Effector memory CD4-positive, alpha-beta T cell (primary cell): ENCODE data around the gene GTF3C5.
"Not testable (repeated sequence)": the region's sequence is repeated elsewhere in the genome, so short reads cannot be mapped to it uniquely, and the experiment has no call there.

Source experiments
- DNase-seq, 3 donors: peaks; one replicate each; pipeline ENCODE4 v3.0.0-alpha.2; 2020
- H3K27ac ChIP-seq: 2 replicates; pipeline ENCODE4 v1.7.0; 2013; ENCODE audit warnings: mild to moderate bottlenecking, low read length, moderate library complexity; ENCODE audit not compliant: insufficient read depth, poor library complexity, severe bottlenecking
- H3K27me3 ChIP-seq: replicated peaks from 2 replicates; pipeline ENCODE4 v1.7.0; 2013; ENCODE audit warnings: mild to moderate bottlenecking, low read length; ENCODE audit not compliant: insufficient read depth, control insufficient read depth, poor library complexity, severe bottlenecking
- H3K36me3 ChIP-seq: 2 replicates; pipeline ENCODE4 v1.7.0; 2013; ENCODE audit warnings: mild to moderate bottlenecking, low read length, moderate library complexity; ENCODE audit not compliant: control insufficient read depth, insufficient read depth
- H3K4me1 ChIP-seq: 2 replicates; pipeline ENCODE4 v1.7.0; 2013; ENCODE audit warnings: low read length, mild to moderate bottlenecking; ENCODE audit not compliant: control insufficient read depth, insufficient read depth, poor library complexity, severe bottlenecking
- H3K4me3 ChIP-seq: 2 replicates; pipeline ENCODE4 v1.7.0; 2013; ENCODE audit warnings: low read length, low read depth, mild to moderate bottlenecking; ENCODE audit not compliant: insufficient read depth, poor library complexity, severe bottlenecking
- H3K9me3 ChIP-seq: 2 replicates; pipeline ENCODE4 v1.7.0; 2013; ENCODE audit warnings: mild to moderate bottlenecking, low read length, moderate library complexity; ENCODE audit not compliant: control insufficient read depth

The GTF3C5 gene

GRCh38 chr9:133027134-133027533, 3.7 kb upstream of the GTF3C5 start:
- no peaks in the 10 kb centered on the region for H3K9me3 ChIP-seq

DNA sequence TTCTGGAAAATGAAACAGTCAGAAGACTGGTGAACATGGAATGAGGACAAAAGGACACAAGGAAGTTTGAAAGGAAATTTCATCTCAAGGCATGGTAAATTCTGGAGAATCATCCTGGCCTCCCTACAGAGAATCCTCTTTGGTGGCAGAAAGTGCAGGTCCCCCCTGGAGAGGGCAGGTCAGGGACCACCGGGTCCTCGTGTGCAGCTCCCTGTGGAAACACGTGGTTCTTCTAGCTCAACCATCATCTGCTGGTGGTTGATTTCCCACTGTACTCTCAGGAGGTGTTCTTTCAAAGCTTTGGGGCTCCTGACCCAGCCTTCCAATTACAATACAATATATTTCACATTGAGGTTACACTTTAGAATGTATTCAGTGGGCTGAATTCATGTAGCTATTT, 2.6 kb upstream of the GTF3C5 start:
- Histone ChIP-seq H3K27me3 (no peaks in the 10 kb centered on the region), H3K4me1 (peaks cover 18% of the 10 kb centered on the region), H3K27ac (no peak overlapping the region), H3K4me3 (no peak overlapping the region), H3K36me3 (no peaks in the 10 kb centered on the region), H3K9me3 (no peaks in the 10 kb centered on the region)
- no peak for DNase-seq

More at GRCh38 chr9:133027134-133027533, 3.7 kb upstream of the GTF3C5 start:
- no peak overlapping the region for H3K27ac ChIP-seq
- DNase-seq = no peak
- no peaks in the 10 kb centered on the region for H3K36me3 ChIP-seq
- no peak overlapping the region for H3K4me3 ChIP-seq
- H3K27me3 ChIP-seq = no peaks in the 10 kb centered on the region
- peaks cover 23% of the 10 kb centered on the region for H3K4me1 ChIP-seq

DNA sequence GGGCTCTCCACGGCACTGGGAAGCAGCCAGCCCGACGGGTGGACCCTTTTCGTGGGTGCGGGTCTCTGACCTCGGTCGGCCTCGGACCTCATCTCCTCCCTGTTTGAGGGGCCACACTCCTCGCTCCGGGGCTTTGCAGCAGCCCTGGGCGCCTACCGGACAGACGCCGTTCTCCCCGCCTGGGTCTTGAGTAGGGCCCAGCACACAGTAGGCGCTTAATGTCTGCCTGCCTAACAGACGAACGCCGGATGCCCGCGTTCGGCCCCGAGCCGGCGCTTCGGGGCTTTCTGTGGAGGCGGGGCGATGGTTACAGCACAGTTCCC, 842 bp upstream of the GTF3C5 start:
- no peak for DNase-seq
- Histone ChIP-seq H3K27ac (peak overlapping the region; percentile 93), H3K4me3 (peak overlapping the region; percentile 92), H3K27me3 (no peaks in the 10 kb centered on the region), H3K36me3 (no peaks in the 10 kb centered on the region), H3K9me3 (no peaks in the 10 kb centered on the region), H3K4me1 (peaks cover 17% of the 10 kb centered on the region)

DNA sequence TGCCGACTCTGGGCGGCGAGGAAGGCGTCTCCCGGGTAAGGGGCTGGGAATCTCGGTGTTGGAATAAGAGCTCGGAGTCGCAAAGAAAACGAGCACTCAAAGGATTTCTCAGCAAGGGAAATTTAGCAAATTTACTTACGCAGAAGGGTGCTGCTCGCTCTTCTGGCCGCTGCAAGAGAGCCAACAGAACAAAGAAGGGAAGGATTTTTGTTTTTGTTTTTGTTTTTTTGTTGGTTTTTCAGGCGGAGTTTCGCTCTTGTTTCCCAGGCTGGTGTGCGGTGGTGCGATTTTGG, 279 bp downstream of the GTF3C5 start:
- peaks cover 17% of the 10 kb centered on the region for H3K4me1 ChIP-seq
- DNase-seq = no peak
- no peaks in the 10 kb centered on the region for H3K27me3 ChIP-seq
- H3K36me3 ChIP-seq = no peaks in the 10 kb centered on the region
- H3K4me3 ChIP-seq = peak overlapping the region; percentile 92
- no peaks in the 10 kb centered on the region for H3K9me3 ChIP-seq
- H3K27ac ChIP-seq = peak overlapping the region; percentile 93

DNA sequence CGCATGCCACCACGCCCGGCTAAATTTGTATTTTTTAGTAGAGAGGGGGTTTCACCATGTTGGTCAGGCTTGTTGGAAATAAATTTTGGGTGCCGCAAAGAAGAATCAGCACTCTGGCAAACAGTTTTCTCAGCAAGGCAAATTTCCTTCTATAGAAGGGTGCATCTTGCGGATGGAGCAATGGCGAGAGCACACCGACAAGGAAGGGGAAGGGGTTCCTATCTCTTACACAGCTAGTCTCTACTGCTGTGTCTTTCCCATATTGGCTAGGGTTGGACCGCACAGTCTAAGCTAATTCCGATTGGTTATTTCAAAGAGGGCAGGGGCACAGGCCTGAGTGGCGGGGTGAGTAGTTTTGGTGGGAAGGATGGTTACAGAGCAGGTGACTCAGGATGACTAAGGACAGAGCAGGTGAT, 707 bp downstream of the GTF3C5 start:
- H3K36me3 ChIP-seq = no peaks in the 10 kb centered on the region
- no peaks in the 10 kb centered on the region for H3K9me3 ChIP-seq
- no peaks in the 10 kb centered on the region for H3K27me3 ChIP-seq
- H3K27ac ChIP-seq = peak overlapping the region; percentile 93
- peaks cover 17% of the 10 kb centered on the region for H3K4me1 ChIP-seq
- peak overlapping the region; percentile 92 for H3K4me3 ChIP-seq
- DNase-seq = no peak

DNA sequence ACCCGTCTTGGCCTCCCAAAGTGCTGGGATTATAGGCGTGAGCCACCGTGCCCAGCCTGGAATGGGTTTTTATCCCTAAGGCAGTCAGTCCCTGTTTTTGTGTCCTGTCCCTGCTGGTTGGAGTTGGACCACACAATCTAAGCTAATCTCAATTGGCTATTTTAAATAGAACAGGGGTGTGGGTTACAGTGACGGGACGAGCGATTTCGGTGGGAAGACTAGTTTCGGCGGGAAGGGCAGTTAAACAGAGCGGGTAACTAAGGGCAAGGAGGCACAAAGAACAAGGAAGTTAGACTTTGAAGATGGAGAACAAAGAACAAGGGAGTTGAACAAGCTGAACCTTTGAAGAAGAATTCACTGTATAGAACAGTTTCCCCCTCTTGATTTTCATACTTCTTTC, 1.4 kb downstream of the GTF3C5 start:
- H3K4me3 ChIP-seq = no peak overlapping the region
- H3K4me1 ChIP-seq = peaks cover 17% of the 10 kb centered on the region
- H3K36me3 ChIP-seq = no peaks in the 10 kb centered on the region
- no peaks in the 10 kb centered on the region for H3K27me3 ChIP-seq
- no peak overlapping the region for H3K27ac ChIP-seq
- DNase-seq = no peak
- H3K9me3 ChIP-seq = no peaks in the 10 kb centered on the region

- Histone ChIP-seq H3K27ac (no peak overlapping the region), H3K27me3 (no peaks in the 10 kb centered on the region), H3K4me3 (no peak overlapping the region), H3K4me1 (peaks cover 9% of the 10 kb centered on the region), H3K36me3 (peaks cover 3% of the 10 kb centered on the region), H3K9me3 (no peaks in the 10 kb centered on the region)
- DNase-seq = no peak
Observed at GRCh38 chr9:133035669-133036068, 4.9 kb downstream of the GTF3C5 start.

GRCh38 chr9:133037775-133038515, 7.1 kb downstream of the GTF3C5 start:
- peaks cover 15% of the 10 kb centered on the region for H3K36me3 ChIP-seq
- no peaks in the 10 kb centered on the region for H3K27me3 ChIP-seq
- H3K27ac ChIP-seq = no peak overlapping the region
- H3K4me1 ChIP-seq = no peaks in the 10 kb centered on the region
- DNase-seq = no peak
- no peaks in the 10 kb centered on the region for H3K9me3 ChIP-seq
- H3K4me3 ChIP-seq = no peak overlapping the region

DNA sequence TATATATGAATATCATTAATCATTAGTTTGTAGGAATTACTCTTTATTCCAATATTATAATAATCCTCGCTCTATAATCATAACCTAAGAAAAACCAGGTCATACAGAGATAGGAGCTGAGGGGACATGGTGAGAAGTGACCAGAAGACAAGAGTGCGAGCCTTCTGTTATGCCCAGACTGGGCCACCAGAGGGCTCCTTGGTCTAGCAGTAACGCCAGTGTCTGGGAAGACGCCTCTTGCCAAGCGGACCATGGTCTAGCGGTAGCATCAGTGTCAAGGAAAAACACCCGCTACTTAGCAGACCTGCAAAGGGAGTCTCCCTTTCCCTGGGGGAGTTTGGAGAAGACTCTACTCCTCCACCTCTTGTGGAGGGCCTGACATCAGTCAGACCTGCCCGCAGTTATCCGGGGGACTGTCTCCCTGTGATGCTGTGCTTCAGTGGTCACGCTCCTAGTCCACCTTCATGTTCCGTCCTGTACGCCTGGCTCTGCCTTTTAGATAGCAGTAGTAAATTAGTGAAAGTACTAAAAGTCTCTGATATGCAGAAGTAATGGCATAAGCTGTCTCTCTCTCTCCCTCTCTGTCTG, 10.2 kb downstream of the GTF3C5 start:
- not testable (repeated sequence) for H3K4me3 ChIP-seq, H3K27ac ChIP-seq, H3K27me3 ChIP-seq, H3K4me1 ChIP-seq, H3K9me3 ChIP-seq
- H3K36me3 ChIP-seq = peaks cover 38% of the 10 kb centered on the region
- DNase-seq = peak in 1 of 3 donors; percentile 7

- DNase-seq = no peak
- Histone ChIP-seq H3K4me3 (no peak overlapping the region), H3K27ac (no peak overlapping the region), H3K4me1 (no peaks in the 10 kb centered on the region), H3K27me3 (no peaks in the 10 kb centered on the region), H3K36me3 (peaks cover 41% of the 10 kb centered on the region), H3K9me3 (no peaks in the 10 kb centered on the region)
Observed at GRCh38 chr9:133041958-133042357, 11.2 kb downstream of the GTF3C5 start.
